ENCODE data around the gene ENPP7.
A peak's percentile ranks its signal among the peaks of the same experiment; 100 is the strongest.

ENPP7 gene

DNA sequence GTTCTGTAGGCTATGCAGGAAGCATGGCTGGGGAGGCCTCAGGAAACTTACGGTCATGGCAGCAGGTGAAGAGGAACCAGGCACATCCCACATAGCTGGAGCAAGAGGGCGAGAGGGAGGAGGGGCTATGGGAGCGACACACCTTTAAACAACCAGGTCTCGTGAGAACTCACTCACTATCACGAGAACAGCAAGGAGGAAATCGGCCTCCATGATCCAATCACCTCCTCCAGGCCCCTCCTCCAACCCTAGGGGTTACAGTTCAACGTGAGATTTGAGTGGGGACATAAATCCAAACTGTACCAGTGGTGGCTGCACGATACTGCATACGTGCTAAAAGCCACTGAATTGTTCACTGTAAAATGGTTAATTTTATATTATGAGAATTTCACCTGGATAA lies 26.1 kb upstream of the ENPP7 start:
- no peak for DNase-seq

GRCh38 chr17:79705674-79706073 lies 25.1 kb upstream of the ENPP7 start:
- DNase-seq = no peak

GRCh38 chr17:79706931-79707850 lies 23.6 kb upstream of the ENPP7 start:
- DNase-seq = no peak

- peak in 3 of 4 experiments; percentile 26 to 52 (median 26) for DNase-seq
Measured at GRCh38 chr17:79707931-79708891, 22.5 kb upstream of the ENPP7 start.

GRCh38 chr17:79711715-79712305 lies 18.9 kb upstream of the ENPP7 start:
- no peak for DNase-seq

GRCh38 chr17:79713391-79713790 lies 17.4 kb upstream of the ENPP7 start:
- no peak for DNase-seq

- no peak for DNase-seq
Measured at GRCh38 chr17:79714176-79715097, 16.3 kb upstream of the ENPP7 start.

DNA sequence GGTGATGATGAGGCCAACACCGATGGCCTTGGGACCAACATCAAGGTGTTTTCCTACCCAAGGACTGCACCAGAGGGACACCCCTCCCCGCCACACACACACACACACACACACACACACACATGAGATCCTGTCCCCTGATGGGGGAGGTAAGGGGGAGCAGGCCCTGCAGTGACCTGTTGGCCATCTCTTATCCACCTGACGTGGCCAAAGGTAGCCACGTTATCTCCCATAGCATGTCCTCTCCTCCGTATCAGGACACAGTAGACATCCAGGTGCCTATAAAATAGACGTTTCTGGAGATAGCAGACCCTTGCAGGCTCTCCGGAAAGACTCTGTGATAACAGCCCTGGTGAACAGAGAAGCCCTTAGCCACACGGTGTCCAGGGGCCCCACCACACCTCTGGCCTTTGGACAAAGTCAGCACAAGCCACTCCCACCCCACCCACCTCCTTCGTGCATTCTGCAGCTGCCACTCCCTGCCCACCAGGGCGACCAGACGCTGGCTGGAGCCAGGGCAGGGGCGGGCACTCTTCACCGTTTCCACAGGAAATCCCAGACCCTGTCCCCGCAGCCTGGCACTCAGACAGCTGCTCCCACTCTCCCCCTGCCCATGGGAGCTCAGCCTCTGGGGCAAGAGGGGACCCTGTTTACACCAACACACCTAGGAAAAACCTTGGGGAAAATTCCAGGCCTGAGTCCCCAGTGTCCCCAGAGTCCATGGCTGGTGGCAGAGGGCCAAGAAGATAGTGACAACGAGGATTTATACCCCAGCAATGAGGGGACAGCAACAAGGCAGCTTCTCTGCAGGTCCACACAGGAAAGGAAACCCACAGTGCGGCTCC lies 15.4 kb upstream of the ENPP7 start:
- DNase-seq = no peak

DNA sequence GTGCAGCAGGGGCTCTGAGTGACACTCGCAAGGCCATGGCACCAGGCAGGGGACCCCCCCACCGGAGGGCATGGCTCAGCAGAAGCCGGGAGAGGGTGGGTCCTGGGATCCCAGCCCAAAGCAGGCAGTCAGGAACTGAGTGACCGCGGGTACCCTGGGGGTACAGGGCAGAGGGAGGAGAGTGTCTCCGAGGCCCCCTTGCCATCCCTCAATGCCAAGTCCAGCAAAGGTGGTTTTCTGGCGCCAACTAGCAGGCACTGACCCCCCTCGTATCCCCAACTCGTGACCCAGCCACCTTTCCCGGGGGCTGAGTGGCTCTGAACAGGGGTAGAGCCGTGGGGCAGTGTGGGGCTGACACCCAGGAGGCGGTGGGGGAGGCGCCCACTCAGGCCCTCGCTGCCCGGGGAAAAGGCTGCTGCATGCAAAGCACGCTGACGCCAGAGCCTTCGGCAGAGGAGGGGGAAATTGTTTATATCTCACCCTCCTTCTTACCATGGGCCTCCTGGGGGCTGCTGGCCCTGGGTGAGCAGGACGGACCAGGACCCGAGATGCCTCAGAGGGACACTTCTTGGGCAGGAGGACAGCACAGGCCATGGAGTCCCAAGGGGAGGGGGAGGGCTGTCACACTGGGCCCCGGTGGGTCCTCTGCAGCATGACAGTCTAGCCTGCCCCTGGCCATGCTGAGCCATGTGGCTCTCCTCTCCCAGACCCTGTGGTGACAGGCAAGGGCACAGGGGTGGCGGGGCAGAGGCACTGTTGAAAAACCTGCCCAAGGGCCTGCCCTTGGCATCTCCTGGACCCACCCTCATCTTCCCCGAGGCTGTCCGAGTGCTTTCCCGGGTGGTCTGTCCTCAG lies 14.6 kb upstream of the ENPP7 start:
- no peak for DNase-seq

DNA sequence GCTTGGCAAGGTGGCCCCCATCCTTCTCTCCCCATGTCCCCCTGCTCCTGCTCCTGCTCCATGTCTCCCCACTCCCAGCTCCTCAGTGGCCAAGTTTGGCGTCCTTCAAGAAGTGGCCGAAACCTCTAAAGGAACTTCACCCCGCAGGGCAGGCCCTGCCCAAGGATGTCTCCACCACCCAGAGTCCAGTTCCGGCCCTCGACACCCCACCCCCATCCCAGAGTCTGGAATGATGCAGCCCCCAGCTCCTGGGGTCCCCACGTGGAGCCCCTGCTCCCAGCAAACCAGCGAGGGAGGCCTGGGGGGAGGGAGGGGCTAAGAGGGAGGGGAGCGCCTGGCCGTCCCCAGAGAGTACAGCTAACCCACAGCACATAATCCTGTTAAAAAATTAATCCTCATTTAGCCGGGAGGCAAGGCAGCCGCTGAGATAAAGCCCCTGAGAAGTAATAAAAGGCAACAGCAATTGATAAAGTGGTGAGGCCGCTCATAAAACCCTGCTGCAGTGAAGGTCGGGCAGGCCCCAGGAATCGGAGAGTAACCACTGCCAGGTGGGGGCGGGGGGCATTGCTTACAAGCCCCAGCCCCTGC lies 9.9 kb upstream of the ENPP7 start:
- no peak for DNase-seq

DNA sequence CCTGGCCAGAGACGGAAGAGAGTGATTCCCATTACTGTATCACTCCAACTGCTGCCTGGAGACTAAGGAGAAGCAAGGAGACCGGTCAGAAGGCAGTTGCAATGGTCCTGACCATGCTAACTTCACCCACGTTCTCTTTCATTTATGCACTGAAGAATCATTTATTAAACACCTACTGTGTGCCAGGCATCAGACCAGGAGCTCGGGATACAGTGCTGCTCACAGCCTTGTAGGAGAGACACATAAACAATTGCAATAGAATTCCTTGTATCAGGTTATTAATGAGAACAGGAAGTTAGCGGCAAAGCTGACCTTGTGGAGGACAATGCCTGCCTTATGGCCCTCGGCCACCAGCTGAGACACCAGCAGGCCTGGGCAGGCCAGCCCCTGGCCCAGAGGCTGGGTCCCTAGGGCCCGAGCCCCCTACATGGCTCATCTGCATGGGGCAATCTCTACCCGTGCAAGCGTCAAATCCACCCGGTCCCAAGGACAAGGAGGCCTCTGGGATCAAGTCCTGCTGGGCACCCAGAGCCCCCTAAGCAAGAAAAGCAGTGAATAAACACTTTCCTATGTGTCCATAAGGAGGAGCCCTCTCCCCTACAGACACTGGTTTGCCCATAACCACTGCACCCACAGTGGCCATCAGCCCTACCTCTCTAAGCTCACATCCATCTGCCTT lies 8.6 kb upstream of the ENPP7 start:
- no peak for DNase-seq

GRCh38 chr17:79722787-79723186 lies 8.0 kb upstream of the ENPP7 start:
- DNase-seq = no peak

DNA sequence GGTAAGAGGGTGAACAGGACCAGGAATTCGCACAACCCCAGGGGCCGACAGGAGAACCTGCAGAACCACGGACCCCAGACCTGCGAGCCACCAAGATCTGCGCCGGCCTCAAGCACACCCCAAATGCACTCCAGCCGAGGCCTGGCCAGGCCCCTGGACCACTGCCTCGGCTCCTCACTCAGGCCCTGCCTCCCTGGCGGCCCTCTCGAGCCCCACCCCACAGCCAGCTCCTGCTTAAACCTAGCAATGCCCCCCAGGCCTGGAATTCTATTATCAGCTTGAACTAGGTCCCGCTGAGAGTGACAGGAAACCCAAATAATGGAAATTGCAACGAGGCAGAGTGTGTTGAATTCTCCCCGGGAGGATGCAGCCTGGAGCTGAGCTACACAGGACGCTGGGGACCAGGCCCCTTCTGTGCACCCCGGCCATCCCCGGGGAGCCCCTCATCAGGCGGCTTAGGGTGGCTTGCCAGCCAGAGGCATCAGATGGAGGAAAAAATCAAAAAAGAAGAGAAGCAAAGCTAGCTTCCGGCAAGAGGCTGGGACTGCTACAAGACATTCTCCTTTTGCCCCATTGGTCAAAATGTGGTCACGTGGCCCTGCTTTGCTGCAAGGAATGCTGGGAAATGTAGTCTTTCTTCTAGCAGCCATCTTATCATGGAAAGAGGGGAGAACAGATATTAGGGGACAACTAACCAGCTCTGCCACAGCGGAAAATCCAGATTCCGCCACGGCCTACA lies 2.4 kb upstream of the ENPP7 start:
- DNase-seq = peak in 3 of 4 experiments; percentile 25 to 63 (median 59)

- DNase-seq = no peak
Measured at GRCh38 chr17:79728908-79729471, 1.8 kb upstream of the ENPP7 start.

- DNase-seq = no peak
Measured at GRCh38 chr17:79729761-79730160, 982 bp upstream of the ENPP7 start.

GRCh38 chr17:79730437-79730768 lies 340 bp upstream of the ENPP7 start:
- DNase-seq = no peak

GRCh38 chr17:79732254-79732653 lies 1.5 kb downstream of the ENPP7 start:
- no peak for DNase-seq
